ENCODE data around the gene NEU2. TPM values are rescaled to one million over a fixed set of nuclear protein-coding genes. Genes with fewer than 3 reads are reported as not detected.

NEU2 gene
- total and polyA plus RNA-seq, 2 of the 13 experiments (the other 11 are each of a cell fraction or from before 2014, with no cell fraction given), result not detected

DNA sequence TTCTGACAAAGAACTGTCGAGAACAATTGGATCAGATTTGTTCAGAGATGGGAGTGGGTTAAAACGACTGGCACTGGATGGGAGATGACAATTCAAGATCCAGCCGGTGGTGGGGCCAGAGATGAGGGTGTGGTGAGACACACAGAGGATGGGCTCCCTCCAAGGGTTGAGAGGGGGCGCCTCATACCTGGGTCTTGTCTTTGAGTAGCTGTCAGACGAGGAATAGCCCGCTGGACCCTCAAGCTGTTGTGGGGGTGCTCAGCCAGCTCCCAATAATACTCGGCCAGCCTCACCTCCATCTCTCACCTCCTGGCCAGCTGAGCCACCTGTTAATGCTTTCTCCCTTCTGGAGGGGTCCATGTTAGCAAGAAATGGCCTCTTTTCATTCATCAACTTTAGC, 41.6 kb downstream of the NEU2 start:
- Histone ChIP-seq H3K36me3 (replicated peaks in 1 of 2; ENCODE audit: control insufficient read depth in 1 of 2, insufficient read depth in 2 of 2, low read length in 2 of 2) (peaks cover 2 to 8% of the 10 kb centered on the region in 2 experiments; a peak in 2 of 5 replicates), H3K27me3 (ENCODE audit: control insufficient read depth in 1 of 2, insufficient read depth in 2 of 2, low read length in 2 of 2) (no peaks in the 10 kb centered on the region), H4K20me1 (ENCODE audit: insufficient read depth, low read length) (no peaks in the 10 kb centered on the region), H3K79me2 (ENCODE audit: insufficient read depth, low read length) (no peaks in the 10 kb centered on the region), H3K4me1 (ENCODE audit: insufficient read depth, low read length) (peaks cover 16% of the 10 kb centered on the region), H3K27ac (ENCODE audit: extremely low read length, insufficient read depth, low read length) (no peak overlapping the region), H3K4me3 (replicated peaks in 1 of 3; ENCODE audit: insufficient read depth in 1 of 3, low read depth in 2 of 3, low read length in 3 of 3) (no peak overlapping the region), H3K4me2 (ENCODE audit: low read depth, low read length) (no peak overlapping the region), H3K9ac (ENCODE audit: insufficient read depth, low read depth, low read length) (no peak overlapping the region), H2AFZ (ENCODE audit: low read length) (no peak overlapping the region), H3K9me3 (ENCODE audit: low read length) (peaks cover 5% of the 10 kb centered on the region)
- no peak for ATAC-seq
- WGBS (ENCODE audit: low lambda C conversion rate), result 86% methylated on average over 7 of the region's 7 CpGs
- in situ Hi-C loops (cut with HindIII; ENCODE audit: extremely low pct_ligation_motif_present, low pct_unique_long_range_greater_than_20kb), result no loop called here
- FAIRE-seq, result no peak
- POLR2A ChIA-PET, result interaction anchor here (1.1 kb wide), 1 partner anchor 11 kb away, joined by 3 read pairs; no protein-coding TSS in a partner anchor
- CTCF ChIA-PET (ENCODE audit: low intra/inter-chr PET ratio, low total read pairs), result no interaction called here
- intact Hi-C loops (cut with micrococcal nuclease; ENCODE audit: unreplicated experiment), result no loop called here
- no TSS peak for BruUV-seq (replicated peaks)
- DNase-seq (ENCODE audit: low spot score), result no peak
- TF ChIP-seq KLF12 (CRISPR knock-in tag; IDR thresholded peaks at IDR 0.05; ENCODE audit: borderline replicate concordance) (no peak), CREM (IDR thresholded peaks at IDR 0.05) (no peak), CREM (CRISPR knock-in tag; IDR thresholded peaks at IDR 0.05) (no peak), ZBTB33 (CRISPR knock-in tag; IDR thresholded peaks at IDR 0.05) (no peak), KDM5B (CRISPR knock-in tag; IDR thresholded peaks at IDR 0.05; ENCODE audit: borderline replicate concordance) (no peak), CCDC6 (CRISPR knock-in tag; IDR thresholded peaks at IDR 0.05) (no peak), GATAD2A (CRISPR knock-in tag; IDR thresholded peaks at IDR 0.05) (no peak)
- TF ChIP-seq, protein P1, sequence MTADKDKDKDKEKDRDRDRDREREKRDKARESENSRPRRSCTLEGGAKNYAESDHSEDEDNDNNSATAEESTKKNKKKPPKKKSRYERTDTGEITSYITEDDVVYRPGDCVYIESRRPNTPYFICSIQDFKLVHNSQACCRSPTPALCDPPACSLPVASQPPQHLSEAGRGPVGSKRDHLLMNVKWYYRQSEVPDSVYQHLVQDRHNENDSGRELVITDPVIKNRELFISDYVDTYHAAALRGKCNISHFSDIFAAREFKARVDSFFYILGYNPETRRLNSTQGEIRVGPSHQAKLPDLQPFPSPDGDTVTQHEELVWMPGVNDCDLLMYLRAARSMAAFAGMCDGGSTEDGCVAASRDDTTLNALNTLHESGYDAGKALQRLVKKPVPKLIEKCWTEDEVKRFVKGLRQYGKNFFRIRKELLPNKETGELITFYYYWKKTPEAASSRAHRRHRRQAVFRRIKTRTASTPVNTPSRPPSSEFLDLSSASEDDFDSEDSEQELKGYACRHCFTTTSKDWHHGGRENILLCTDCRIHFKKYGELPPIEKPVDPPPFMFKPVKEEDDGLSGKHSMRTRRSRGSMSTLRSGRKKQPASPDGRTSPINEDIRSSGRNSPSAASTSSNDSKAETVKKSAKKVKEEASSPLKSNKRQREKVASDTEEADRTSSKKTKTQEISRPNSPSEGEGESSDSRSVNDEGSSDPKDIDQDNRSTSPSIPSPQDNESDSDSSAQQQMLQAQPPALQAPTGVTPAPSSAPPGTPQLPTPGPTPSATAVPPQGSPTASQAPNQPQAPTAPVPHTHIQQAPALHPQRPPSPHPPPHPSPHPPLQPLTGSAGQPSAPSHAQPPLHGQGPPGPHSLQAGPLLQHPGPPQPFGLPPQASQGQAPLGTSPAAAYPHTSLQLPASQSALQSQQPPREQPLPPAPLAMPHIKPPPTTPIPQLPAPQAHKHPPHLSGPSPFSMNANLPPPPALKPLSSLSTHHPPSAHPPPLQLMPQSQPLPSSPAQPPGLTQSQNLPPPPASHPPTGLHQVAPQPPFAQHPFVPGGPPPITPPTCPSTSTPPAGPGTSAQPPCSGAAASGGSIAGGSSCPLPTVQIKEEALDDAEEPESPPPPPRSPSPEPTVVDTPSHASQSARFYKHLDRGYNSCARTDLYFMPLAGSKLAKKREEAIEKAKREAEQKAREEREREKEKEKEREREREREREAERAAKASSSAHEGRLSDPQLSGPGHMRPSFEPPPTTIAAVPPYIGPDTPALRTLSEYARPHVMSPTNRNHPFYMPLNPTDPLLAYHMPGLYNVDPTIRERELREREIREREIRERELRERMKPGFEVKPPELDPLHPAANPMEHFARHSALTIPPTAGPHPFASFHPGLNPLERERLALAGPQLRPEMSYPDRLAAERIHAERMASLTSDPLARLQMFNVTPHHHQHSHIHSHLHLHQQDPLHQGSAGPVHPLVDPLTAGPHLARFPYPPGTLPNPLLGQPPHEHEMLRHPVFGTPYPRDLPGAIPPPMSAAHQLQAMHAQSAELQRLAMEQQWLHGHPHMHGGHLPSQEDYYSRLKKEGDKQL (CRISPR knock-in tag; IDR thresholded peaks at IDR 0.05; ENCODE audit: low read depth), result no peak
- TF ChIP-seq, protein P2, sequence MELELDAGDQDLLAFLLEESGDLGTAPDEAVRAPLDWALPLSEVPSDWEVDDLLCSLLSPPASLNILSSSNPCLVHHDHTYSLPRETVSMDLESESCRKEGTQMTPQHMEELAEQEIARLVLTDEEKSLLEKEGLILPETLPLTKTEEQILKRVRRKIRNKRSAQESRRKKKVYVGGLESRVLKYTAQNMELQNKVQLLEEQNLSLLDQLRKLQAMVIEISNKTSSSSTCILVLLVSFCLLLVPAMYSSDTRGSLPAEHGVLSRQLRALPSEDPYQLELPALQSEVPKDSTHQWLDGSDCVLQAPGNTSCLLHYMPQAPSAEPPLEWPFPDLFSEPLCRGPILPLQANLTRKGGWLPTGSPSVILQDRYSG (CRISPR knock-in tag; IDR thresholded peaks at IDR 0.05), result no peak
- TF ChIP-seq, protein P3, sequence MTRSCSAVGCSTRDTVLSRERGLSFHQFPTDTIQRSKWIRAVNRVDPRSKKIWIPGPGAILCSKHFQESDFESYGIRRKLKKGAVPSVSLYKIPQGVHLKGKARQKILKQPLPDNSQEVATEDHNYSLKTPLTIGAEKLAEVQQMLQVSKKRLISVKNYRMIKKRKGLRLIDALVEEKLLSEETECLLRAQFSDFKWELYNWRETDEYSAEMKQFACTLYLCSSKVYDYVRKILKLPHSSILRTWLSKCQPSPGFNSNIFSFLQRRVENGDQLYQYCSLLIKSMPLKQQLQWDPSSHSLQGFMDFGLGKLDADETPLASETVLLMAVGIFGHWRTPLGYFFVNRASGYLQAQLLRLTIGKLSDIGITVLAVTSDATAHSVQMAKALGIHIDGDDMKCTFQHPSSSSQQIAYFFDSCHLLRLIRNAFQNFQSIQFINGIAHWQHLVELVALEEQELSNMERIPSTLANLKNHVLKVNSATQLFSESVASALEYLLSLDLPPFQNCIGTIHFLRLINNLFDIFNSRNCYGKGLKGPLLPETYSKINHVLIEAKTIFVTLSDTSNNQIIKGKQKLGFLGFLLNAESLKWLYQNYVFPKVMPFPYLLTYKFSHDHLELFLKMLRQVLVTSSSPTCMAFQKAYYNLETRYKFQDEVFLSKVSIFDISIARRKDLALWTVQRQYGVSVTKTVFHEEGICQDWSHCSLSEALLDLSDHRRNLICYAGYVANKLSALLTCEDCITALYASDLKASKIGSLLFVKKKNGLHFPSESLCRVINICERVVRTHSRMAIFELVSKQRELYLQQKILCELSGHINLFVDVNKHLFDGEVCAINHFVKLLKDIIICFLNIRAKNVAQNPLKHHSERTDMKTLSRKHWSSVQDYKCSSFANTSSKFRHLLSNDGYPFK (CRISPR knock-in tag; IDR thresholded peaks at IDR 0.05; ENCODE audit: borderline replicate concordance), result no peak
- TF ChIP-seq, protein P4, sequence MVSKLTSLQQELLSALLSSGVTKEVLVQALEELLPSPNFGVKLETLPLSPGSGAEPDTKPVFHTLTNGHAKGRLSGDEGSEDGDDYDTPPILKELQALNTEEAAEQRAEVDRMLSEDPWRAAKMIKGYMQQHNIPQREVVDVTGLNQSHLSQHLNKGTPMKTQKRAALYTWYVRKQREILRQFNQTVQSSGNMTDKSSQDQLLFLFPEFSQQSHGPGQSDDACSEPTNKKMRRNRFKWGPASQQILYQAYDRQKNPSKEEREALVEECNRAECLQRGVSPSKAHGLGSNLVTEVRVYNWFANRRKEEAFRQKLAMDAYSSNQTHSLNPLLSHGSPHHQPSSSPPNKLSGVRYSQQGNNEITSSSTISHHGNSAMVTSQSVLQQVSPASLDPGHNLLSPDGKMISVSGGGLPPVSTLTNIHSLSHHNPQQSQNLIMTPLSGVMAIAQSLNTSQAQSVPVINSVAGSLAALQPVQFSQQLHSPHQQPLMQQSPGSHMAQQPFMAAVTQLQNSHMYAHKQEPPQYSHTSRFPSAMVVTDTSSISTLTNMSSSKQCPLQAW (CRISPR knock-in tag; IDR thresholded peaks at IDR 0.05), result no peak

Data from HepG2 (cell line).